Gastroesophageal sphincter (tissue), 4 donors: ENCODE measurements around the gene TROAP. TPM values are rescaled to one million over a fixed set of nuclear protein-coding genes. Genes with fewer than 3 reads are reported as not detected.
A peak's percentile ranks its signal among the peaks of the same experiment; 100 is the strongest.

ENCODE experiments used
- ATAC-seq: fragments of 150-250 bp; one replicate; pipeline ENCODE4 v1.9.1; 2016; ENCODE audit warnings: mild to moderate bottlenecking, moderate library complexity
- H3K27ac ChIP-seq, 4 donors: fragments of 200-600 bp; sonication (generic) in 3 of 4; 1 replicate in 3 of 4; 2 replicates in 1 of 4; pipeline ENCODE4 v1.5.1; 2016 to 2019
- H3K27me3 ChIP-seq: fragments of 200-600 bp; sonication (generic); one replicate; pipeline ENCODE4 v1.5.1; 2019
- H3K36me3 ChIP-seq, 2 donors: fragments of 200-600 bp; sonication (generic); one replicate each; pipeline ENCODE4 v1.5.1; 2019; ENCODE audit warnings: control low read depth in 1 of 2
- H3K4me1 ChIP-seq, 3 donors: fragments of 200-600 bp; sonication (generic); 1 replicate in 2 of 3; 2 replicates in 1 of 3; pipeline ENCODE4 v1.5.1; 2016 to 2019; ENCODE audit warnings: control low read depth in 2 of 3
- H3K4me3 ChIP-seq, 2 donors: fragments of 200-600 bp; sonication (generic); one replicate each; pipeline ENCODE4 v1.5.1; 2019; ENCODE audit warnings: mild to moderate bottlenecking in 1 of 2, moderate library complexity in 1 of 2
- H3K9me3 ChIP-seq, 3 donors: fragments of 200-600 bp; sonication (generic); one replicate each; pipeline ENCODE4 v1.5.1; 2017 to 2019; ENCODE audit warnings: control low read depth in 2 of 3
- CTCF ChIP-seq, 4 experiments: fragments of 200-600 bp in 2 of 4; fragments of 450-650 bp in 2 of 4; sonication (generic) in 1 of 4; IDR thresholded peaks; one replicate each; pipeline ENCODE4 v1.5.1; 2017 to 2019; ENCODE audit warnings: antibody characterized with exemption in 4 of 4, mild to moderate bottlenecking in 2 of 4, moderate library complexity in 2 of 4
- EP300 ChIP-seq: sonication (generic); formaldehyde crosslinking; IDR thresholded peaks from one replicate; pipeline ENCODE4 v1.6.1; 2017; ENCODE audit warnings: antibody characterized with exemption, mild to moderate bottlenecking
- POLR2A ChIP-seq, 2 donors: fragments of 450-650 bp; IDR thresholded peaks; one replicate each; pipeline ENCODE4 v1.6.1; 2017; ENCODE audit warnings: antibody characterized with exemption in 2 of 2, mild to moderate bottlenecking in 2 of 2, moderate library complexity in 1 of 2
- POLR2AphosphoS5 ChIP-seq: sonication (generic); formaldehyde crosslinking; IDR thresholded peaks from one replicate; pipeline ENCODE4 v1.6.1; 2017; ENCODE audit warnings: antibody characterized with exemption
- WGBS, 2 donors: methylation state at CpG; one replicate each; pipeline ENCODE4 v1.1.5; 2018; ENCODE audit warnings: low coverage in 1 of 2; 5-methylcytosine and 5-hydroxymethylcytosine counted together
- total RNA-seq, 4 donors: library from RNA; depleted of rRNA; stranded (reverse); fragments of >200 nt; gene quantifications; one replicate each; pipeline ENCODE4 v1.1.0, GENCODE V29; 2016

Gene TROAP
- total RNA-seq, 4 donors from 2014 or later = 0.22 TPM; not detected in 3

- Histone ChIP-seq H3K4me1 (peaks cover 15 to 48% (median 41%) of the 10 kb centered on the region in 3 donors), H3K4me3 (peak overlapping the region in 1 of 2 donors; percentile 52), H3K36me3 (no peaks in the 10 kb centered on the region), H3K27me3 (peaks cover 97% of the 10 kb centered on the region), H3K9me3 (no peaks in the 10 kb centered on the region), H3K27ac (no peak overlapping the region)
- peak; percentile 72 for ATAC-seq
- TF ChIP-seq CTCF (IDR thresholded peaks at IDR 0.05) (peak in 3 of 4 experiments; percentile 81 to 97 (median 86)), EP300 (no peak), POLR2AphosphoS5 (no peak)
- WGBS, 2 donors = 22 to 41% methylated on average over 6 to 8 of the region's 37 CpGs
Measured at GRCh38 chr12:49347311-49348193, 24.5 kb downstream of the TROAP start.

- 100% methylated on average over 3 of the region's 5 CpGs; no CpG with 5 or more reads in 1 of the 2 donors for WGBS, 2 donors
- ATAC-seq = no peak
- no peaks in the 10 kb centered on the region for H3K9me3 ChIP-seq
- H3K36me3 ChIP-seq = no peaks in the 10 kb centered on the region
- peaks cover 97% of the 10 kb centered on the region for H3K27me3 ChIP-seq
- no peak for TF ChIP-seq POLR2A (IDR thresholded peaks at IDR 0.05)
- no peak for TF ChIP-seq POLR2AphosphoS5
- TF ChIP-seq CTCF (IDR thresholded peaks at IDR 0.05) = no peak
- TF ChIP-seq EP300 = no peak
- H3K4me3 ChIP-seq = no peak overlapping the region
- peaks cover 15 to 38% (median 32%) of the 10 kb centered on the region in 3 donors for H3K4me1 ChIP-seq
- no peak overlapping the region for H3K27ac ChIP-seq
Measured at GRCh38 chr12:49348781-49349180, 25.7 kb downstream of the TROAP start.

- H3K36me3 ChIP-seq = no peaks in the 10 kb centered on the region
- TF ChIP-seq POLR2A (IDR thresholded peaks at IDR 0.05) (no peak), POLR2AphosphoS5 (no peak), CTCF (IDR thresholded peaks at IDR 0.05) (no peak), EP300 (no peak)
- no peaks in the 10 kb centered on the region for H3K9me3 ChIP-seq
- 93% methylated on average over 11 of the region's 11 CpGs; no CpG with 5 or more reads in 1 of the 2 donors for WGBS, 2 donors
- no peak for ATAC-seq
- no peak overlapping the region for H3K4me3 ChIP-seq
- peaks cover 97% of the 10 kb centered on the region for H3K27me3 ChIP-seq
- H3K4me1 ChIP-seq = peaks cover 15 to 38% (median 32%) of the 10 kb centered on the region in 3 donors
- no peak overlapping the region for H3K27ac ChIP-seq
Measured at GRCh38 chr12:49349266-49349665, 26.2 kb downstream of the TROAP start.

- H3K4me3 ChIP-seq = no peak overlapping the region
- no peak for ATAC-seq
- H3K27me3 ChIP-seq = peaks cover 80% of the 10 kb centered on the region
- no peak overlapping the region for H3K27ac ChIP-seq
- TF ChIP-seq EP300 (no peak), POLR2A (IDR thresholded peaks at IDR 0.05) (no peak), CTCF (IDR thresholded peaks at IDR 0.05) (no peak), POLR2AphosphoS5 (no peak)
- peaks cover 1 to 10% (median 7%) of the 10 kb centered on the region in 3 donors for H3K4me1 ChIP-seq
- no peaks in the 10 kb centered on the region for H3K9me3 ChIP-seq
- WGBS, 2 donors = 78 to 80% methylated on average over 1 to 2 of the region's 2 CpGs
- H3K36me3 ChIP-seq = no peaks in the 10 kb centered on the region
Measured at GRCh38 chr12:49352351-49352750, 29.3 kb downstream of the TROAP start.

- H3K9me3 ChIP-seq = no peaks in the 10 kb centered on the region
- H3K27me3 ChIP-seq = peaks cover 63% of the 10 kb centered on the region
- H3K4me3 ChIP-seq = no peak overlapping the region
- no peak for TF ChIP-seq EP300
- TF ChIP-seq CTCF (IDR thresholded peaks at IDR 0.05) = no peak
- no peak for TF ChIP-seq POLR2A (IDR thresholded peaks at IDR 0.05)
- no peak for TF ChIP-seq POLR2AphosphoS5
- H3K36me3 ChIP-seq = no peaks in the 10 kb centered on the region
- 96 to 100% methylated on average over 1 to 4 of the region's 10 CpGs for WGBS, 2 donors
- no peak for ATAC-seq
- peaks cover 0 to 7% (median 0%) of the 10 kb centered on the region in 3 donors for H3K4me1 ChIP-seq
- no peak overlapping the region for H3K27ac ChIP-seq
Measured at GRCh38 chr12:49355913-49356312, 32.9 kb downstream of the TROAP start.
